K562 (cell line): ENCODE results near the gene OTOG. TPM values are rescaled to one million over a fixed set of nuclear protein-coding genes. Genes with fewer than 3 reads are reported as not detected.

Source experiments
- ATAC-seq: fragments of 200-7000 bp; cut with Tn5 transposase; 3 replicates; pipeline ENCODE4 v1.9.1; 2020; ENCODE audit warnings: moderate library complexity
- BruUV-seq: library from RNA; stranded (reverse); fragments of 400-500 nt; replicated peaks from 2 replicates; lab custom pipeline; 2021; lab: Mats Ljungman, UMichigan
- CTCF ChIA-PET: fragments of 300-600 bp; formaldehyde crosslinking; extraction: SDS; loops from one replicate; lab custom pipeline; 2021; ENCODE audit warnings: low intra/inter-chr PET ratio; lab: Yijun Ruan, JAX
- POLR2A ChIA-PET: fragments of 300-600, 350-650 bp; sonication (Branson Sonifier 250); formaldehyde crosslinking; extraction: SDS; loops from one replicate; lab custom pipeline; 2021; ENCODE audit warnings: antibody characterized with exemption, inconsistent platforms; lab: Yijun Ruan, JAX
- DNase-seq, 4 experiments: peaks; one replicate each; pipeline versions ENCODE4 v3.0.0 to v3.0.0-alpha.2; 2011 to 2018; ENCODE audit warnings: low spot score in 3 of 4, mixed read lengths in 3 of 4; ENCODE audit errors: extremely low read depth in 1 of 4
- FAIRE-seq: peaks from 2 replicates; lab custom pipeline; 2011; peaks lifted over from hg19 to GRCh38; lab: Jason Lieb, UNC
- H2AFZ ChIP-seq: 2 replicates; pipeline ENCODE4 v1.6.0; 2011; ENCODE audit warnings: low read depth, low read length, control low read depth, inconsistent platforms
- H3K27ac ChIP-seq: fragments of 200-600 bp; 3 replicates; pipeline ENCODE4 v1.8.0; 2011; ENCODE audit warnings: low read depth, mild to moderate bottlenecking, control low read depth, inconsistent platforms, low read length, moderate library complexity, mixed read lengths; ENCODE audit errors: extremely low read depth
- H3K27me3 ChIP-seq, 2 experiments: fragments of 300-600 bp in 1 of 2; 2 replicates in 1 of 2; 3 replicates in 1 of 2; pipeline versions ENCODE4 v1.6.0 to v1.8.0; 2011; ENCODE audit warnings: inconsistent platforms in 2 of 2, low read length in 2 of 2, mild to moderate bottlenecking in 1 of 2, mixed read lengths in 1 of 2, moderate library complexity in 1 of 2; ENCODE audit not compliant: control insufficient read depth in 2 of 2, insufficient read depth in 2 of 2
- H3K36me3 ChIP-seq: fragments of 300-600 bp; 3 replicates; pipeline ENCODE4 v1.8.0; 2011; ENCODE audit warnings: mild to moderate bottlenecking, low read length, inconsistent platforms; ENCODE audit not compliant: control insufficient read depth, insufficient read depth
- H3K4me1 ChIP-seq, 2 experiments: fragments of 200-600 bp in 1 of 2; replicated peaks in 1 of 2; 2 replicates in 1 of 2; 3 replicates in 1 of 2; pipeline versions ENCODE4 v1.5.1 to v1.8.0; 2011; ENCODE audit warnings: inconsistent platforms in 2 of 2, low read length in 2 of 2, mild to moderate bottlenecking in 1 of 2, mixed read lengths in 1 of 2, moderate library complexity in 1 of 2; ENCODE audit not compliant: control insufficient read depth in 2 of 2, insufficient read depth in 2 of 2
- H3K4me2 ChIP-seq: 2 replicates; pipeline ENCODE4 v1.6.1; 2011; ENCODE audit warnings: low read length, control low read depth, inconsistent platforms, mixed read lengths; ENCODE audit not compliant: insufficient read depth
- H3K4me3 ChIP-seq: fragments of 200-600 bp; sonication (generic), shearing (Covaris generic); 2 replicates; pipeline ENCODE4 v1.5.1; 2016; ENCODE audit warnings: control low read depth, inconsistent platforms
- H3K79me2 ChIP-seq: fragments of 200-600 bp; 3 replicates; pipeline ENCODE4 v1.8.0; 2011; ENCODE audit warnings: low read length, inconsistent platforms; ENCODE audit not compliant: control insufficient read depth, insufficient read depth
- H3K9ac ChIP-seq, 2 experiments: 2 replicates each; pipeline versions ENCODE4 v1.6.0 to v1.6.1; 2011; ENCODE audit warnings: low read depth in 2 of 2, low read length in 2 of 2, control low read depth in 1 of 2, inconsistent platforms in 1 of 2, mild to moderate bottlenecking in 1 of 2, mixed read lengths in 1 of 2; ENCODE audit not compliant: insufficient read depth in 1 of 2
- H3K9me1 ChIP-seq: one replicate; pipeline ENCODE4 v1.6.0; 2011; ENCODE audit warnings: inconsistent platforms, mild to moderate bottlenecking, low read length, moderate library complexity; ENCODE audit not compliant: control insufficient read depth, insufficient read depth
- H3K9me3 ChIP-seq: replicated peaks from 2 replicates; pipeline ENCODE4 v1.5.1; 2011; ENCODE audit warnings: low read depth, low read length, inconsistent platforms; ENCODE audit not compliant: control insufficient read depth, insufficient read depth
- H4K20me1 ChIP-seq: replicated peaks from 2 replicates; pipeline ENCODE4 v1.6.1; 2011; ENCODE audit warnings: low read length, inconsistent platforms, mixed read lengths; ENCODE audit not compliant: control insufficient read depth, insufficient read depth
- FOSL1 ChIP-seq: fragments of 200-800 bp; sonication (Bioruptor generic); conservative IDR thresholded peaks from 2 replicates; pipeline ENCODE4 v1.6.1; 2016; ENCODE audit warnings: missing genetic modification characterization, missing compliant biosample characterization
- JUND ChIP-seq, 2 experiments: IDR thresholded peaks; 2 replicates in 1 of 2; 3 replicates in 1 of 2; pipeline ENCODE4 v1.6.1; 2011; ENCODE audit warnings: borderline replicate concordance in 2 of 2, low read depth in 2 of 2, low read length in 2 of 2, improper control_type of control experiment in 1 of 2, missing biosample characterization in 1 of 2, missing genetic modification characterization in 1 of 2, missing genetic modification reagents in 1 of 2
- NR2C2 ChIP-seq, 2 experiments: fragments of 200-800 bp in 1 of 2; sonication (Bioruptor generic) in 1 of 2; sonication (generic) in 1 of 2; formaldehyde crosslinking in 1 of 2; IDR thresholded peaks; 2 replicates each; pipeline versions ENCODE4 v1.6.1 to v1.8.0; 2016 to 2022; ENCODE audit warnings: mild to moderate bottlenecking in 1 of 2, missing compliant biosample characterization in 1 of 2, missing genetic modification characterization in 1 of 2, missing genetic modification reagents in 1 of 2
- SP2 ChIP-seq: IDR thresholded peaks from 2 replicates; pipeline ENCODE4 v1.6.1; 2011; ENCODE audit warnings: mild to moderate bottlenecking, low read depth, low read length, moderate library complexity; ENCODE audit not compliant: poor library complexity, severe bottlenecking; ENCODE audit errors: extremely low read depth
- ZC3H8 ChIP-seq: fragments of 450-650 bp; IDR thresholded peaks from 2 replicates; pipeline ENCODE4 v1.6.1; 2017
- ZNF277 ChIP-seq: fragments of 250-450 bp; sonication (Bioruptor Pico); IDR thresholded peaks from 2 replicates; pipeline ENCODE4 v1.8.0; 2022; ENCODE audit warnings: inconsistent platforms, mild to moderate bottlenecking, moderate library complexity, borderline replicate concordance
- WGBS: fragments of 100-300 bp; shearing (Covaris generic); methylation state at CpG from one replicate; pipeline ENCODE4 v1.1.6; 2016; ENCODE audit warnings: low coverage, mixed read lengths; ENCODE audit not compliant: insufficient coverage; ENCODE audit errors: missing lambda C conversion rate; 5-methylcytosine and 5-hydroxymethylcytosine counted together
- in situ Hi-C: fragments of 300-500 bp; cut with MboI; formaldehyde crosslinking; loops from 4 replicates; pipeline ENCODE4 v1.15.0; 2018; ENCODE audit warnings: inconsistent platforms, mixed read lengths
- intact Hi-C: fragments of 100-400 bp; cut with micrococcal nuclease; formaldehyde crosslinking; loops from 2 replicates; pipeline ENCODE4 v1.14.2; 2022
- polyA plus RNA-seq, 8 experiments: library from polyadenylated mRNA; depleted of rRNA in 4 of 8; stranded (reverse) in 5 of 8; unstranded in 3 of 8; fragments of >200 nt; fragmentation: Nextera tagmentation in 2 of 8; fragmentation: Illumina TruSeq in 1 of 8; extraction: Ambion mirVana in 2 of 8; extraction: Trizol in 1 of 8; gene quantifications; 2 replicates each; pipeline versions ENCODE4 v1.2.1 to v1.2.3, GENCODE V29; 2011 to 2014; ENCODE audit warnings: inconsistent platforms in 1 of 8, missing spikeins in 1 of 8
- total RNA-seq, 7 experiments: library from RNA; depleted of rRNA in 6 of 7; stranded (reverse); fragments of >200 nt in 6 of 7; fragmentation: Illumina TruSeq in 2 of 7; extraction: Trizol in 2 of 7; gene quantifications; 2 replicates each; pipeline versions ENCODE4 v1.2.1 to v1.2.3, GENCODE V29; 2011 to 2021; ENCODE audit warnings: low replicate concordance in 1 of 7
- TF ChIP-seq, protein P1 (sequence below): sonication (generic); formaldehyde crosslinking; IDR thresholded peaks from 2 replicates; pipeline ENCODE4 v1.8.0; 2022; ENCODE audit warnings: mild to moderate bottlenecking, low read depth, missing genetic modification reagents
- TF ChIP-seq, protein P2 (sequence below): fragments of 250-450 bp; sonication (Bioruptor Pico); IDR thresholded peaks from 2 replicates; pipeline ENCODE4 v1.5.0; 2020; ENCODE audit warnings: mild to moderate bottlenecking, borderline replicate concordance
- TF ChIP-seq, protein P3 (sequence below): fragments of 450-650 bp; IDR thresholded peaks from 2 replicates; pipeline ENCODE4 v1.6.1; 2018; ENCODE audit warnings: mild to moderate bottlenecking, low read depth; ENCODE audit not compliant: partially characterized antibody

The OTOG gene
- total and polyA plus RNA-seq, 9 of the 15 experiments (the other 6 are each of a cell fraction or from before 2014, with no cell fraction given), result not detected

GRCh38 chr11:17550450-17551346 lies 3.6 kb downstream of the OTOG start:
- Histone ChIP-seq H3K9me1 (no peaks in the 10 kb centered on the region), H3K27ac (no peak overlapping the region), H3K9ac (no peak overlapping the region), H3K4me2 (no peak overlapping the region), H3K4me3 (no peak overlapping the region), H3K79me2 (no peaks in the 10 kb centered on the region), H4K20me1 (0 out of 2 replicates have a peak, but pooled peaks cover 6% of the 10 kb centered on the region), H3K36me3 (no peaks in the 10 kb centered on the region), H2AFZ (no peak overlapping the region), H3K27me3 (peaks cover 0 to 36% of the 10 kb centered on the region in 2 experiments; a peak in 2 of 5 replicates), H3K9me3 (no peaks in the 10 kb centered on the region), H3K4me1 (peaks cover 0 to 7% of the 10 kb centered on the region in 2 experiments; a peak in 3 of 5 replicates)
- BruUV-seq, result no TSS peak
- ATAC-seq (no peak), FAIRE-seq (no peak), DNase-seq (no peak)
- in situ Hi-C loops (no loop called here), intact Hi-C loops (no loop called here)
- POLR2A ChIA-PET, result no interaction called here
- TF ChIP-seq ZC3H8 (no peak), ZNF277 (no peak), SP2 (no peak), FOSL1 (tag) (peak; percentile 41), JUND (IDR thresholded peaks at IDR 0.05; ENCODE audit: borderline replicate concordance, low read depth, low read length) (0 out of 2 replicates have a peak, but pooled peaks have one; percentile 20), JUND (tag; IDR thresholded peaks at IDR 0.05; ENCODE audit: borderline replicate concordance, low read depth, low read length) (no peak), NR2C2 (CRISPR knock-in tag; IDR thresholded peaks at IDR 0.05) (no peak), NR2C2 (tag; IDR thresholded peaks at IDR 0.05) (peak; percentile 19; the same call in 1 of the 2 replicates)
- TF ChIP-seq, protein P1, sequence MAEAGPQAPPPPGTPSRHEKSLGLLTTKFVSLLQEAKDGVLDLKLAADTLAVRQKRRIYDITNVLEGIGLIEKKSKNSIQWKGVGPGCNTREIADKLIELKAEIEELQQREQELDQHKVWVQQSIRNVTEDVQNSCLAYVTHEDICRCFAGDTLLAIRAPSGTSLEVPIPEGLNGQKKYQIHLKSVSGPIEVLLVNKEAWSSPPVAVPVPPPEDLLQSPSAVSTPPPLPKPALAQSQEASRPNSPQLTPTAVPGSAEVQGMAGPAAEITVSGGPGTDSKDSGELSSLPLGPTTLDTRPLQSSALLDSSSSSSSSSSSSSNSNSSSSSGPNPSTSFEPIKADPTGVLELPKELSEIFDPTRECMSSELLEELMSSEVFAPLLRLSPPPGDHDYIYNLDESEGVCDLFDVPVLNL (CRISPR knock-in tag), result no peak
- TF ChIP-seq, protein P2, sequence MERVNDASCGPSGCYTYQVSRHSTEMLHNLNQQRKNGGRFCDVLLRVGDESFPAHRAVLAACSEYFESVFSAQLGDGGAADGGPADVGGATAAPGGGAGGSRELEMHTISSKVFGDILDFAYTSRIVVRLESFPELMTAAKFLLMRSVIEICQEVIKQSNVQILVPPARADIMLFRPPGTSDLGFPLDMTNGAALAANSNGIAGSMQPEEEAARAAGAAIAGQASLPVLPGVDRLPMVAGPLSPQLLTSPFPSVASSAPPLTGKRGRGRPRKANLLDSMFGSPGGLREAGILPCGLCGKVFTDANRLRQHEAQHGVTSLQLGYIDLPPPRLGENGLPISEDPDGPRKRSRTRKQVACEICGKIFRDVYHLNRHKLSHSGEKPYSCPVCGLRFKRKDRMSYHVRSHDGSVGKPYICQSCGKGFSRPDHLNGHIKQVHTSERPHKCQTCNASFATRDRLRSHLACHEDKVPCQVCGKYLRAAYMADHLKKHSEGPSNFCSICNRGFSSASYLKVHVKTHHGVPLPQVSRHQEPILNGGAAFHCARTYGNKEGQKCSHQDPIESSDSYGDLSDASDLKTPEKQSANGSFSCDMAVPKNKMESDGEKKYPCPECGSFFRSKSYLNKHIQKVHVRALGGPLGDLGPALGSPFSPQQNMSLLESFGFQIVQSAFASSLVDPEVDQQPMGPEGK (CRISPR knock-in tag), result no peak
- TF ChIP-seq, protein P3, sequence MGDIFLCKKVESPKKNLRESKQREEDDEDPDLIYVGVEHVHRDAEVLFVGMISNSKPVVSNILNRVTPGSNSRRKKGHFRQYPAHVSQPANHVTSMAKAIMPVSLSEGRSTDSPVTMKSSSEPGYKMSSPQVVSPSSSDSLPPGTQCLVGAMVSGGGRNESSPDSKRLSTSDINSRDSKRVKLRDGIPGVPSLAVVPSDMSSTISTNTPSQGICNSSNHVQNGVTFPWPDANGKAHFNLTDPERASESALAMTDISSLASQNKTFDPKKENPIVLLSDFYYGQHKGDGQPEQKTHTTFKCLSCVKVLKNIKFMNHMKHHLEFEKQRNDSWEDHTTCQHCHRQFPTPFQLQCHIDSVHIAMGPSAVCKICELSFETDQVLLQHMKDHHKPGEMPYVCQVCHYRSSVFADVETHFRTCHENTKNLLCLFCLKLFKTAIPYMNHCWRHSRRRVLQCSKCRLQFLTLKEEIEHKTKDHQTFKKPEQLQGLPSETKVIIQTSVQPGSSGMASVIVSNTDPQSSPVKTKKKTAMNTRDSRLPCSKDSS, result no peak
- CTCF ChIA-PET, result no interaction called here
- under 1% methylated on average over 12 of the region's 12 CpGs for WGBS
